T47D (cell line): ENCODE measurements around the gene ZBTB16.
A peak's percentile ranks its signal among the peaks of the same experiment; 100 is the strongest.

Experiments used
- DNase-seq, 2 experiments: peaks; one replicate each; pipeline versions ENCODE4 v3.0.0 to v3.0.0-alpha.2; 2011 to 2012; ENCODE audit warnings: low read depth in 1 of 2, low spot score in 1 of 2
- JUND ChIP-seq: IDR thresholded peaks from 2 replicates; pipeline ENCODE4 v1.6.1; 2012; ENCODE audit warnings: low read depth
- in situ Hi-C: cut with HindIII; loops from 2 replicates; pipeline ENCODE4 v1.10.0; 2016; ENCODE audit warnings: low sequenced_read_pairs, low pct_unique_long_range_greater_than_20kb

Gene ZBTB16

DNA sequence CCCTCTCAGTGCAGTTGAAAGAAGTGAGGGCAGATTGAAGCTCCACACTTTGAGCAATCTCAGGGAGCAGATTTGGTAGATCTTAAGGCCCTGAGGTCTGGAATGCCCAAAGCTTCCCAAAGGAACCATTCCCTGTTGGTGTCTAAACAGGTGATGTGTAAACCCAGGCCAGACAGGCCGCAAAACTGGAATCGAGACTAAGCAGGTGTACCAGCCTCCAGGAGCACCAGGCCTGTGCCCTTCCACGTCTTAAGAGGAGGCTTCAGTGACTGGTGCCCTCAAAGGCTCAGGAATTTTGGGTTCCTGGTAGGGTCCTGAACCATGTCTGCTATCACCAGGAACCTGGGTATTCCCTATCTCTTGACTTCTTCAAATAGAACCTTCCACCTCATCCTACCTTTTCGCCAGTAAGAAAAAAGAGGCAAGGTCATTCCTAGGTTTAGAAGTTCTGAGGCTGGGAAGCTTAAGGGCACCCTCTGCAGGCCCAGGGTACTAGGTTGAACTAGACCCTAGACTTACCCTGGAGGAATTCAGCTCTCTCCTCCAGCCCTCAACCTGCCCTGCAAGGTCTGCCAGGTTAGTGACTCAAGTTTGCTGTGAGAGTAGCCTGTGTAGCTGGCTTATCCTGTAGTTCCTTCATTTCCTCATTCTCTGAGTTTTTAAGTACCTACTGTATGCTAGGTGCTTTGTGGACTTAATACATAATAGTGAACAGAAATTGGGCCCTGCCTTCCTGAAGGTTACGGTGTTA is 136.6 kb downstream of the ZBTB16 start:
- in situ Hi-C loops: no loop called here
- peak; percentile 88 to 94 for DNase-seq
- TF ChIP-seq JUND: peak; percentile 74

DNA sequence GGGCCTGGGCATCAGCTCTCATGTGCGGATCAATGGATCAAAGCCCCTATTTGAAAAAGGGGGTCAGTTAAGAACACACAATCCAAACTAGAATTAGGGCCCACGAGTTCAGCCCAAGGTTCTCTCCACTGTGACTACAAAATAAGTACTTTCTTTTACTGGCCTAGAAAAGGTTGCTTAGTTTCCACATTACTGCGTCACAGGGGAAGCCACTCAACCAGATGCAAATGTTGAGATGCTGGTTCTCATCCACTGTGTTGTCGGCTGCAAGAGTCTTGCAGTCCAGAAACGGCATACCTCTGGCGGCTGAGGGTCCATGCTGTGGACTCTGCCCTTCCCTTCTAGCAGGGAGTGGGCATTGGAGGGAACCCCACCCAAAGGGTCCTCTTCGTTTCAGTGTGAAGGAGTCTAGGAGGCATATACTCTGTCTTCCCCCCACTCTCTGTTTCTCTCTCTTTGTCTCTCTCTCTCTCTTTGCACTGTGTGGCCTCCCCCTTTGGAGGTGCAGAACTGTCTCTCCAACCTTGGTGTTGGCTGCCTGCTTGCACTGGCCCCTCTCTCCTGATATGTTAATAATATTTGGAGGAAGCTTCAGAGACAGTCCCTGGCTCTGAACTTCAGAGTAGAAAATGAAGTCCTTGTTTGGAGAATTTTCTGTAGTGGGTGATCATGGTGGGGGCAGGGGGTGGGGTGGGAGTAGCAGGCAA is 137.6 kb downstream of the ZBTB16 start:
- TF ChIP-seq JUND: no peak
- in situ Hi-C loops: no loop called here
- no peak for DNase-seq

DNA sequence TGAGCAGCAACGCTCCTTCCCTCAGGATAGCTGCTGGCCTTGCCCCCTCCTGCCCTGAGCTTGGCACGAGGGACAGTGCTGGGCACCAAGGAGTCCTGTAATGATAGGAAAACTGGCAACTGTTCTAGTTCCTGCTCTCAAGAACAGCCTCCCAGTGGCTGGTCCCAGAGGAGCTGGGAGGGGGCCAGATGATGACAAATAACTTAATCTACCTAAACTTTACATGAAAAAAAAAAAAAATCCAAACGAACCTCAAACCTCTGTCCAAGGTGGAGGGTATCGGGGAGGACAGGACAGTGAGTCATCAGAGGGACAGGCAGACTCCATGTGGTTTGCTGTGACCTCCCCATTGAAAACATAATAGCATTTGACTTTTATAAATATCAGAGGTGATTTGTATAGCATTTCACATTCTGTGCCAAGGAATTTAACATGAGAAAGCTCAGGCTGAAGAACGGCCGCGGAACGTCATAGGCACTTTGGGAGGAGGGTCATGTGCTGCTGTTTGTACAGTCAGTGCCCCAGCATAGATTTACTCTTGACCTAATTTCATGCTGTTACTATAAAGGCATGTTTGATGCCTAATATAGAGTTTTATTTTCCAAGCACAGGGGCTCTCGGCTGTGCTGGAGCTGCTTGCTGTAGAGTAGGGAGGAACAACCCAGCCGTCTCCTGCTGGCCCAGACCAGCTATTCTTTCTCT is 138.4 kb downstream of the ZBTB16 start:
- in situ Hi-C loops: no loop called here
- no peak for DNase-seq
- no peak for TF ChIP-seq JUND

DNA sequence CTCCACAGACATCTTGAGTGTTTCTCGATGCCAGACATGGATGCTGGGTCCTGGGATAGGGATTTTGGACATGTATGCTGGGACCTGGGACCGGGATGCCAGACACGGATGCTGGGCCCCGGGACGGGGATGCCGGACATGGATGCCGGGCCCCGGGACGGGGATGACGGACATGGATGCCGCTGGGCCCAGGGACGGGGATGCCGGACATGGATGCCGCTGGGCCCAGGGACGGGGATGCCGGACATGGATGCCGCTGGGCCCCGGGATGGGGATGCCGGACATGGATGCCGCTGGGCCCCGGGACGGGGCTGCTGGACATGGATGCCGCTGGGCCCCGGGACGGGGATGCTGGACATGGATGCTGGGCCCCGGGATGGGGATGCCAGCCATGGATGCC is 139.5 kb downstream of the ZBTB16 start:
- DNase-seq: no peak
- in situ Hi-C loops: no loop called here
- TF ChIP-seq JUND: no peak

DNA sequence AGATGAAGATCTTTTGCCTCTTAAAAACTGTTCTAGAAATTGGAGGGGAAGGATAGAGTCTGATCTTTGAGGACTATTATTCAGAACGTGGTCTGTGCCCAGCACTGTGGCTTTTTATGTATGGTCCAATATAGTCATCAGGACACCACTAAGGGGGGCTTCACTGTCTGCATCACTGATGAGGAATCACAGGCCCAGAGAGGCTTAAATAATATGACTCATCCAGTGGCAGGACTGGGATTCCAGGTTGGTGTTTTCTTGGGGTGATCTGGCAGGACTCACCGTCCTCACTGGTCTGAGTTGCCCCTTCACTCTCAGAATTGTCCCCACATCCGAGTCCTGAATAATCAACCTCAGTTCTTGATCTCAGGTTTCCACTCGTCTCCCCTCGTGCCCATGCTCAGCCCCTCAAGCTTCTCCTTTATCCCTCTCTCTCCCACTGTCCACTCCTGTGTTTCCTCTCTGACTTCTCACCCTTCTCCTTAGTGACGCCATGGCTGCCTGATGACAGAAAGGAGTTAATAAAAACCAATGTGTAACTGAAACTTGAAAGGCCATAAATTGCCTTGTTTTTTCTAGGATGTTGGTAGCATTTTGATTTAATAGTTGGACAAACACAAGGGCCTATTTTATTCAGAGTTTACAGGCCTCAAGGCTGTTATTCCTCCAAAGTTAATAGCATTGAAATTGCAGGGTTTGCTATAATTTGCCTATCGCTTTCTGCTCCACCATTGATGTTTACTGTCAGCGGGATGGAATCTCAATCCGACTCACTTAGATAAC is 141.0 kb downstream of the ZBTB16 start:
- in situ Hi-C loops: no loop called here
- no peak for DNase-seq
- TF ChIP-seq JUND: no peak

DNA sequence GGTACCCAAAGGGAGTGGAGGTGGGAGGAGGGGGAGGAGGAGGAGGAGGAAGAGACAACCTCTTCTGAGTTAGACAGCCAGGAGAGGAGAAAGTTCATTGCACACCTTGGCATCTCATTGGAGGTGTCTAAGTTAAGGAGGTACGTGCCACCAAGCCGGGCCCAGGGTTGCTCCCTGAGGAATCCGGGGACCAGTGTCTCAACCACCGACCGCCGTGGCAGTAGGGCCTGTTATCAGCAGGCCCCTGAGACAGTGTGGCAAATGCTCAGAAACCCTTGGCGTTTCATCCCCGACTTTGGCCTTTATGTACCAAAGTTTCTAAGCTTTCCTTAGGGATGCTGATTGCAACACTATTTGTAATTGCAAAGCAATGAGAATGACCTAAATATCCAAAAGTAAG is 141.7 kb downstream of the ZBTB16 start:
- no peak for TF ChIP-seq JUND
- no peak for DNase-seq
- in situ Hi-C loops: no loop called here

DNA sequence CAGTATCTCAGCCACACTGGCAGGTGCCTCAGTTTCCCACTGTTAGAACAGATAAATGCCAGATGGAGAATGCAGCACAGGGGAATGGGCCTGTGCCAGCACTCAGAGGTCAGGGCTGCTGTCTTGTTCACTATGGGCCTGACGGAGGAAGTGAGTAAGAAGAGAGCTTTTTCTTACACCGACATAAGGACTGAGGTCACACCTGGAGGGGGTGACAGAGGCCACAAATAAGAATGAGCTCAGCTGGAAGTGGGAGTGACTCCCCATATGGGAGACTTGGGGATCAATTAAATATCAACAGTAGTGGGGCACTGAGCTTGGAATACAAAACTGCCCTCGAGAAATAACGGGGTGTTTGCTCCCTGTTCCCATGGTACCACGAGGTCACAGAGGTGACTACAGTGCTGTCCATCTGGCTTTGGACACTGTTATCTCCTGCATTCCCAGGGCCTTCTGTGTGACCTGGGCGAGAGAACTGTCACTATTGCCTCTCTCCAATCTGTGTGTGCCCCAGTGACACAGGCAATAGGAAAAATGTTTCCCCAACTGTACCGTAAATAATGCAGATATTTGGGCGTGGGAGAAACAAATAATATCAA is 142.6 kb downstream of the ZBTB16 start:
- in situ Hi-C loops: no loop called here
- no peak for DNase-seq
- TF ChIP-seq JUND: no peak

DNA sequence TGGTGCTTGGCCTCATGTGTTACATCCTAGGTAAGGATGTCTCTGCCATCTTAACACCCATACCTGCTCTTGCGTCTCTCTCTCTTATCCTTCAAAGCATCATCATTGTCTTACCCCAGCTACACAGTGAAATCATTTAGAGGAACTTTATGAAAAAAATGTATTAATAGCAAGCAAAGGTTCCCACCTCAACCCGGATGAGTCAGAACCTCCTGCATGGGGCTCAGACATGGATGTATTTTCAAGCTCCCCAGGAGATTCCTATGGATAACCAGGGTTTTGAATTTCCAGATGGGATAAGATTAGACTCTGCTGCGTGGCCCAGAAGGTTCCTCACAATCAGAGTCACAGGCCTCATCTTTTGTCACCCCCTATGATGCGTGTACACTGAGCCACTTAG is 147.6 kb downstream of the ZBTB16 start:
- no peak for TF ChIP-seq JUND
- in situ Hi-C loops: no loop called here
- DNase-seq: no peak

DNA sequence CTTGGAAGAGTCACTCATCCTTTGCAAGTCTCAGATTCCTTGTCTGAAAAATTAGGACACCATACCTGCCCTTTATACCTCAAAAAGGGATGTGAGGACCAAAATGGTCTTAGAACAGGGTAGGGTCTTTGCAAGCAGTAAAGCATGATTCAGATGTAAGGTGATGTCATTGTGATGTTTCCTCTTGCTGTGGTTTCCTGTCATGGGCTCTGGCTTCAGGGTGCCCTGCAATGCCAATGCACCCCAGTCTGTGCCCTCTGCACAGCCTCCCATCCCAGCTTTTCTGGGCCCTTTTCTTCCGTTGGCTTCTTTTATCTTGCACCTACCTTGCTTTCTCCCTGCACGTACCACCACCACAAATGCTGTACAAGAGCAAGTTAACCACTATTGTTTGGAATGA is 148.9 kb downstream of the ZBTB16 start:
- DNase-seq: no peak

DNA sequence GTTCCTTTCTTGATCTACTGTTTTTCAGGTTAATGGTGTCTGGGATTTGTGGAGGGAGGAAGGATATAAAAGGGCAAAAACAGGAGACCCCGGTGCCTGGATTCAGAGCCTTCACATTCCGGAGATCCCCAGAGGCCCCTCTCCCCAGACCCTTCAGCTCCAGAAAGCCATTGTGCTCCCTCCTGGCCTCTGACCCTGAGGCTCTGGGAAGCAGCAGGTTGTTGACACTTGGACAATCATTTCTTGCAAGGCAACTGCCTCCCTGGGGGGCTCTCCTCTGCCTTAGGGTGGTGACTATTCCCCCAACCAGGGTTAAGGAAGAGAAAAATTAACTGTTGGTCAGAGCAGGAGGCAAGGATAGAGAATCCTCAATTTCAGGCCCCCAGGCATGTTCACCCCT is 149.8 kb downstream of the ZBTB16 start:
- DNase-seq: no peak
- TF ChIP-seq JUND: no peak
- in situ Hi-C loops: no loop called here

More for the DNA sequence above, 148.9 kb downstream of the ZBTB16 start:
- TF ChIP-seq JUND: no peak
- in situ Hi-C loops: no loop called here

DNA sequence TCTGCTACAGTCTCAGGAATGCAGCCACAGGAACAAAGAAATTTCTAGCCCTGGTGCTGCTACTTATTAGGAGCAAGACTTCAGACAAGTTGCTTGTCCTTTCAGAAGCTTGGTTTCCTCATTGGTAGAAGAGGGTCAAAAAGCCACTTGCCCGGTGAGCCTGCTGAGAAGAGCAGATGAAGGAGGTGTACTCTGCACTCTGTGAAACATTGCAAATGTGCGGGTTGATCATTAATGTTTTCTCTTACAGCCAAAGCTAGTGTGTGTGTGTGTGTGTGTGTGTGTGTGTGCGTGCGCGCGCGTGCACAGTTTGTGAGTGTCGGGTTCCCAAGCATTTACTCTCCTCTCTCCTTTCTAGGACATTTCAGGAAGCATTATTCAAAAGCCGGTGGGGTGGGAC is 150.4 kb downstream of the ZBTB16 start:
- TF ChIP-seq JUND: no peak
- in situ Hi-C loops: no loop called here
- no peak for DNase-seq
